GM18498 (cell line): ENCODE data around the gene TM2D1.
"Not testable (repeated sequence)": the region's sequence is repeated elsewhere in the genome, so short reads cannot be mapped to it uniquely, and the experiment has no call there.

Experiments used
- ATAC-seq: cut with Tn5 transposase; IDR thresholded peaks from one replicate; pipeline ENCODE4 v1.9.1; 2021; ENCODE audit warnings: mild to moderate bottlenecking, moderate library complexity; ENCODE audit not compliant: unreplicated experiment

TM2D1 gene

DNA sequence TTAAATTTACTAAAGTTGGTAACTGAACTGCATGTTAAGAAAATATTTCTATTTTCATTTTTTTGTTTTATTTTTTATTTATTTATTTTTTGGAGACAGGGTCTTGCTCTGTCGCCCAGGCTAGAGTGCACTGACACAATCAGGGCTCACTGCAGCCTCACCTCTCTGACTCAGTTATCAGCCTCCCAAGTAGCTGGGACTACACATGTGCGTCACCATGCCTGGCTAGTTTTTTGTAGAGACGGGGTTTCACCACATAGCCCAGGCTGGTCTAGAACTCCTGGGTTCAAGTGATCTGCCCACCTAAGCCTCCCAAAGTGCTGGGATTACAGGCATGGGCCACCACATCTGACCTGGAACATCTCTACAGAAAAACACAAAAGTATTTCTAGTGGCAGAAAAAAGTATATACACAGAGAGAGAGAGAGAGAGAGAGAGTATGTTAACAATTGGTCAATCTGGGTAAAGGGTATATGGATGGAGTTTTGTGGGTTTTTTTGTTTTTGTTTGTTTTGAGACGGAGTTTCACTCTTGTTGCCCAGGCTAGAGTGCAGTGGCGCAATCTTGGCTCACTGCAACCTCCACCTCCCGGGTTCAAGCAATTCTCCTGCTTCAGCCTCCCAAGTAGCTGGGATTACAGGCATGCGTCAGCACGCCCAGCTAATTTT, 5.8 kb downstream of the TM2D1 start:
- ATAC-seq = not testable (repeated sequence)

DNA sequence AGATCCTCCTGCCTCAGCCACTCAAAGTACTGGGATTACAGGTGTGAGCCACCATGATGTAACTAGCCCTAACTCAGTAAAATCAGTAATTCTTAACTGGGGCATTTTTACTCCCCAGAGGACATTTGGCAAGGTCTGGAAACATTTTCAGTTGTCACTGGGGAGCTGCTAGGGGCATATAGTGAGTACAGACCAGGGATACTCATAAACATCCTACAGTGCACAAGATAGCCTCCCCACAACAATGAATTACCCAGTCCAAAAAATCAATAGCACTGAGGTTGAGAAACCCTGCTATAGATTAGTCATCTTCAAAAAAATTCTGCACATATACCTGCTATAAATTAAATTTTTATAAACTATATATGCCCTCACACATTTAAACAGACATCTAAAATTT, 13.0 kb downstream of the TM2D1 start:
- ATAC-seq = no peak

GRCh38 chr1:61711257-61711656, 13.7 kb downstream of the TM2D1 start:
- not testable (repeated sequence) for ATAC-seq

DNA sequence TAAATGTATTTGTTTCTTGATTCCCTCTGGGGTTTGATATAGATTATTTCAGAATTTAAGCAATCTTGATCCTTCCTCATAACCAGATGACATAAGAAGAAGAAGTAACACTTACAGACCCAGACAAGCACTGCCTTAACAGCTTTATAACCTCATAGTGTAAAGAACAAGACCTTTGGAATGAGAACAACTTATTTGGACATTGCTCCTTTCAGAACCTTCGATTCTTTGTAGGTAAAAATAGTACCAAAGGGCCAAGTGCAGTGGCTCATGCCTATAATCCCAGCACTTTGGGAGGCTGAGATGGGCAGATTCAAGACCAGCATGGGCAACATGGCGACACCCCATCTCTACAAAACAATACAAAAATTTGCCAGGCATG, 15.0 kb downstream of the TM2D1 start:
- ATAC-seq = no peak

DNA sequence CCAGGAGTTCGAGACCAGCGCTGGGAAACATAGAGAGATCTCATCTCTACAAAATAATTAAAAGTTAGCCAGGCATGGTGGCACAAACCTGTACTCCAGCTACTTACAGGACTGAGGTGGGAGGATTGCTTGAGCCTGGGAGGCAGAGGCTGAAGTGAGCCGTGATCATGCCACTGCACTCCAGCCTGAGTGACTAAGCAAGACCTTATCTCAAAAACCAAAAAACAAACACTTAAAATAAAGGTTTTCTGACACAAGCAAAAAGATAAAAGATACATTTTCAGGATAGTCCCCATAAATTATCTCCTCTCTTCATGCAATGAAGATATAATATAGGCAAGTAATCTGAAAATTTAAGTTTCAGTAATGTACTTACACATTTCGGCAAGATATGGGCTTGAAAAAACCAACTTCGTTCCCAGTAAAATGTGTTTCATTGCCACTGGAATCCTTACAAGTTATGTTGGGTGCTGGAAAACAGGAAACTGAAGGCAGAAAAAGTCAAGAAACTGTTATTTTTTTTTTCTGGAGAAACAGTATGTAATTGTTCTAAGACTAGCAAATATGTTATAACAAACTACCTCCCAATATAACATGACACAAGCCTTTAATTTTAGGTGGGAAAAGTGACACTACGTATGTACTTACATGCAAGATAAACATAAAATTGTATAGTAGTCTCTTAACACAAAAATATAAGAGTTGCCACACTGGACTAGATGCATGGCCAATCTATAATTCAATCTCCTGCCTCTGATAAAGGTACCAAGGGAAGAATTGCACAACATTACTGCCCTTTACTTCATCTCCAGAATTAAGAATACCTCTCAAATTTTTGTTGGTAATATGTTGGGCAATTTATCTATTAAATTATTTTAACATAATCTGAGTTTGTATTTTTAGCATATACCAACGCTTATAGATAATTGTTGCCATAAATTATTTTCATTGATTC, 15.7 kb downstream of the TM2D1 start:
- no peak for ATAC-seq

DNA sequence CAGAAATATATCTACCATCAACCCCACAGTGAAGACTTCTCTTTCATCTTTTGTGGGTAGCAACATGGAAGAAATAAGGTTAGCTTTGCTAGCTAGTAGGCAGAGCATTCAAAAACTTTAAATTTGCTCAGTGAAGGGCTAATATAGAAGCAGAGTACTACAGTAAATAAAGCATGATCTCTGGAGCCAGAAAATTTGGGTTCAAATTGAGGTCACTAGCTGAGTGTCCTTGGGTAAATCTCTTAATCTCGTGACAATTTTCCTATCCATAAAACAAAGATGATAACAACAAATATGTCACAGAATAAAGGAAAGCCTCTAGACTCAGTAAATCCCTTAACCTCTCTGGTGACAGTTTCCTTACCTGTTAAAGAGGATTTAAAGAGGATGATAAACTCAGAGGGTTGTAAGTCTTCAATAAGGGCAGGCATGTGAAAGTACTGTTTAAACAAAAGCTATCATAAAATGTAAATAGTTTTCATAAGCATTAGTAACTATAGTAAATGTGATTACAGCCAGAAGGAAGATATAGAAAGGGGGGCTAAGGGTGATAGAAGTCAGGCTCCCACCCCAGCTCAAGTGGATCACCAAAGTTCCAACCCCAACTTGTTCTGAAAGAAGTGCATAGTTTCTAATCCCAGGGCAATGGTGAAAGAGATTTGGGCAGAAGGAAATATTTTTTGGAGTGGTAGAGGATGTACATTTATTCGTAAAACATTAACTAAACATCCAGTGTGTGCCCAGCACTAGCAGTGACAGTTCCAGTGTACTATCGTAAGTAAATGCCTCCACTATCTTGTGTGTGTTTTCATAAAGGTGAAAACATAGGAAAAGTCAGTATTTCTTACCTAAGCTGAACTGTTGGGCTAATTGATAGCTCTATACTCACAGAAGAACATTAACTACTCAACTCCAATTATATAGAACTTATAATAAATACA, 24.8 kb downstream of the TM2D1 start:
- ATAC-seq = no peak

DNA sequence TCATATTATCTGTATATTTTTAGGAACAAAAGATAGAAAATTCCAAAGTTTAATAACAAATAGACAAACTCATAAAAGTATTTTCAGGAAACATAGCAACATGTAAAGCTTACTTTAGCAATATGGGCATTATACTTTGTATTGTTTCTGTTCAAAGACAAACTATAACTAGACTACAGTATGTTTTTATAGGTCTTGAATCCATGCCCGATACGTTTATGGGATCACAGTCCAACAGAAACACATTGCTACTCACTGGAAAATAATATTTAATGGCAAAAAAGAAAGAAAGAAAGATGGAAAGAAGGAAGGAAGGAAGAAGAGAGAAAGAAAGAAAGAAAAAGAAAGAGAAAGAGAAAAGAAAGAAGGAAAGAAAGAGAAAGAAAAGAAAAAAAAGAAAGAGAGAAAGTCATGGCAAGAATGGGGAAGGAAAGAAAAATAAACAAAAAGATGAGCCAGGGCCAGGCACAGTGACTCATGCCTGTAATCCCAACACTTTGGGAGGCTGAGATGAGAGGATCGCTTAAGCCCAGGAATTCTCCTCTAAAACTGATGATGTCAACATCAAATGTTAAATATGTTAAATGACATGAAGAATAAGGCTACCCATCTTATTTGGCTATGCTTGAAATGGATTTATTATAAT, 32.7 kb downstream of the TM2D1 start:
- ATAC-seq = no peak

DNA sequence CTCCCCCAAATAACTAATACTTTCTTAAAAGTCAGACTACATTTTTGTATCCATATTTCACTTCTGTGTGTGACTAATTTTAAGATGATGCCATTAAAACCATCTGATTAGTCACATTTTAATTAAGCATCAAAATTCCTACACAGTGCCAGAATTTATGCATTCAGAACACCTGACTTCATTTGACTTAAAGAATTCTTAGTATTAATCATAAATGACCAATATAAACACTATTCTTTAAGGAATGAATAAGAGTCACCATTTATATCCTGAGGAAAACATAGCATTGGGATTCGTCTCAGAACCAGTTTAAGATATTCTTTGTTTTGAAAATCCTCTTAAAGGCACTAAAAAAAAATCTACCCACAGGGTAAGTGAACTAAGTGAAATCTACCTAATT, 37.0 kb downstream of the TM2D1 start:
- no peak for ATAC-seq

DNA sequence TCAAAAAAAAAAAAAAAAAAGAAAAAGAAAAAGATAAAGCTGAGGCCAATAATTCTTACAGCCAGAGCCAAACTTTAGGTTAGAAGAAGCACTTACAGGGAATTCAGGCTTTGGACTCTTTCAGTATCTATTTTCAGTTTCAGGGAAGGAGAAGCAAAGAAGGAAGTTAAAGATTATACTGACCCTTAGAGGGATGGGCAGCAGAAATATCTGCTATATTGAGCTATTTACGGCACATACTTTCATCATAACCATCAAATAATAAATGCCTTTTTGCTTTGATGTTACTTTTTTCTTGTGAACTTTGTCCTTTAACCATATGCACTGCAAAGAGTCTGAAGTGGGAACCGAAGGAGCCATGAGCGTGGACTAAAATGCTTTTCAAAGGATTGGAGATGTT, 42.0 kb downstream of the TM2D1 start:
- no peak for ATAC-seq

DNA sequence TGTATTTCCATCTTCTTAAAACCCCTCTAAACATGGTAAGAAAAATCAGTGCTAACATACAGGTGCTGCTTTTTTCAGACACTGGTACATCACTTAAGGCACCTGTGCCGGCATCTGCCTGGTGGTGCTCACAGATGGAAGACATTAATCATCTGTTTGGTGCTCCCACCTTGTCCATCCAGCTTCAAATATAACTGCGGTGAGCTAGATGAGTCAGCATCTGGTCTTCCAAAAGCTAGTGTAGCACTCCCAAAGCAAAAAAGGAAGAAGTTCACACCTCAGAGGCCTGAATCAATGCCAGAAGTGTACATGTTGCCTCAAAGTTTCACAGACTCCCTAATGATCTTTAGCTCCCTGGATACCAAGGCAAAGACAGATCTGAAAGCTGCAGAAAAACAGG, 44.4 kb downstream of the TM2D1 start:
- ATAC-seq = no peak

GRCh38 chr1:61676881-61677280, 48.1 kb downstream of the TM2D1 start:
- not testable (repeated sequence) for ATAC-seq

DNA sequence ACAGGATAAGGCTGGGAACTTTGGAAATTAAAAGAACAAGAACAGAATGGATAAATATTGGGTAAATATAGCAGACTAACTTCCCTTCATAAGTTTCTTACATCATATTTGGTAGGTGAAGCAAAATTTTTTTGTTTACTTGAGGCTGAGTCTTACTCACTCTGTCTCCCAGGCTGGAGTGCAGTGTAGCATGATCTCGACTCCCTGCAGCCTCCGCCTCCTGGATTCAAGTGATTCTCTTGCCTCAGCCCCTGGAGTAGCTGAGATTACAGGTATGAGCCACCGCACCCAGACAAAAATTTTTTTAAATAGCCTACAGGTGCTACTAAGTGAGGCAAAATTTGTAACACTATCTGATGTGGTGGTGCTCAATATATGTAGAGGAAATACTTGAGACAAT, 50.7 kb downstream of the TM2D1 start:
- no peak for ATAC-seq

DNA sequence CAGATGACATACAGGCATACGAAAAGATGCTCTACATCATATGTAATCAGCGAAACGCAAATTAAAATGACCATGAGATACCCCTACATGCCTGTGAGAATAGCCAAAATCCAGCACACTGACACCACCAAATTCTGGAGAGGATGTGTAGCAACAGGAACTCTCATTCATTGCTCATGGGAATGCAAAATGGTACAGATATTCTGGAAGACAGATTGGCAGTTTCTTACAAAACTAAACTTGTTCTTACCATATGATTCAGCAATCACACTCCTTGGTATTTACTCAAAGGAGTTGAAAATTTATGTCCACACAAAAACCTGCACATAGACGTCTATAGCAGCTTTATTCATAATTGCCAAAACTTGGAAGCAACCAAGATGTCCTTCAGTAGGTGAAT, 52.6 kb downstream of the TM2D1 start:
- ATAC-seq = no peak

- ATAC-seq = no peak
Measured at GRCh38 chr1:61670445-61670844, 54.5 kb downstream of the TM2D1 start.

DNA sequence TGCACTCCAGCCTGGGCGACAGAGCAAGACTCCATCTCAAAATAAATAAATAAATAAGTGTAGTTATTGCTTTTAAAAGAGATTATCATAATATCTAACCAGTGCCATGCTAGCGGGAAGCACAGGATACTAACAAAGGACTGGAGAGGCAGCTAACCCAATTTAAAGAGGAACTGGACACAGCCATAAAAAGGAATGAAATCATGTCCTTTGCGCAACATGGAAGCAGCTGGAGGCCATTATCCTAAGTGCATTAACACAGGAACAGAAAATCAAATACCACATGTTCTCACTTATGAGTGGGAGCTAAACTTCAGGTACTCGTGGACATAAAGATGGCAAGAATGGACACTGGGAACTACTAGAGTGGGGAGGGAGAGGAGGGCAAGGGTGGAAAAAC, 54.9 kb downstream of the TM2D1 start:
- ATAC-seq = no peak

DNA sequence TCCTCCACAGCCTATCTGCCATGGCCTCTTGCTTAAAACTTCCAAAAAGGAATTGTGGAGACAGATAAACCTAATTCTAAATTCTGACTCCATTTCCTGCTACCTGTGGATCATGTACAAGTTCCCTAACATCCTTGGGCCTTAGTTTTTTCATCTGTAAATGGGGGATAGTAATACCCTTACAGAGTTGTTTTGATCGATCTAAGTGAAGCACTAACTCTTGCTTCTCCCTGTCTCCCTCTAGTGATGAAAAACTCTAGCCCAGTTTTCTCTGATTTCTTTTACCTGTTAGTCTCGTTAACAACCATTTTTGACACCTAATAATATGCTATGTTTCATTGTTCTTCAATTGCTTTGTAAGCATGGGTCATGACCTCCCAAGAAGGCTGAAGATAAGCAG, 65.9 kb downstream of the TM2D1 start:
- no peak for ATAC-seq

DNA sequence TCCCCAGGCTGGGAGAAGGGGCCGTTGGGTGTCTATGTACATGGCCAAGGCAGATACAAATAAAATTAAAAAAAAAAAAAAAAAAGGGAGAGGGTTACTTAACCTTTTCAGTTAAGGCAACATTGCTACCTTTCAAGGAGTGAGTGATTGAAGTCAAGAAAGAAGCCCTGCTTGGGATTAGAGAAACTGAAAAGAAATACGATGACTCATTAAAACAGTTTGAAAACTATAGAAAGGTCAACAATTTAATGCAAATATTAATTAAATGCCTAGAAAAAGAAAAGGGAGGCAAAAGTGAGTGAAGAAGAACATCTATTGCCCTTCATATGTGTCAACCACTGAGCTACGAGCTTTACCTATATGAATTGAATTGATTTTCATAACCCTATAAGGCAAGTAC, 69.5 kb downstream of the TM2D1 start:
- ATAC-seq = no peak

GRCh38 chr1:61654067-61654466, 70.9 kb downstream of the TM2D1 start:
- ATAC-seq = no peak

DNA sequence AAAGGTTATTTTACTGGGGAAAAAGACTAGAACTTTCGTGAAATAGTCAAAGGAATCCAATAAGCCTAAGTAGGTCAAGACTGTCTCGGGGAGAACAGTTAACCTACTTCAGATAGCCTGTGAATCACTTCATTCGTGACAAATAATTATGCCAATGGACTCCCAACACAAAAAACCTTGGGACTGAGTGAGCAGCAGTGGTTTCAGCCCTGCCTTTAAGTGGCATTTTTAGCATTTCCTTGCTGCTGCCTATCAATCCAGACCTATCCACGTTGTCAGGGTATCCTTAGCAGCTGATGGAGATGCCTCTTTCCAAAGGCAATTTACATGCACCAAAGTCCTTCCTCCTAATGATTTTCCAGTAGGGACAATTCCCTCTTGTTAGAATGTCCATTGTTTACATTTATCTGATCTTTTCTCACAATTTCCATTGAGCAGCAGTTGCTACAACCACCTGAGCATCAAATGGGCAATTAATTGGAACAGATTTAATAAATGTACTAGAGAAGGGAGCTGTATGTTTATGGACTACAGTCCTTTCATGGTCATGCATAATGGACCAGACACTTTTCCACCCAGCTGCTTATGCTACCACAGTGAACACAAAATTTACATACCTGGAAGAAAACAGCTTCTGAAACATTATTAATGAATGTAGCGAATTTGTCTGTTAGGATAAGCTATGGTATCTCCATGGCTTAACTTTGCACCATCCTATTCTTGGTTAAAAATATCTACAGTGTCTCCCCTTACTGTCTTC, 75.8 kb downstream of the TM2D1 start:
- ATAC-seq = no peak

- ATAC-seq = no peak
Measured at GRCh38 chr1:61647142-61647541, 77.8 kb downstream of the TM2D1 start.
